Measurements from ENCODE around the gene PTPRN2.

DNA sequence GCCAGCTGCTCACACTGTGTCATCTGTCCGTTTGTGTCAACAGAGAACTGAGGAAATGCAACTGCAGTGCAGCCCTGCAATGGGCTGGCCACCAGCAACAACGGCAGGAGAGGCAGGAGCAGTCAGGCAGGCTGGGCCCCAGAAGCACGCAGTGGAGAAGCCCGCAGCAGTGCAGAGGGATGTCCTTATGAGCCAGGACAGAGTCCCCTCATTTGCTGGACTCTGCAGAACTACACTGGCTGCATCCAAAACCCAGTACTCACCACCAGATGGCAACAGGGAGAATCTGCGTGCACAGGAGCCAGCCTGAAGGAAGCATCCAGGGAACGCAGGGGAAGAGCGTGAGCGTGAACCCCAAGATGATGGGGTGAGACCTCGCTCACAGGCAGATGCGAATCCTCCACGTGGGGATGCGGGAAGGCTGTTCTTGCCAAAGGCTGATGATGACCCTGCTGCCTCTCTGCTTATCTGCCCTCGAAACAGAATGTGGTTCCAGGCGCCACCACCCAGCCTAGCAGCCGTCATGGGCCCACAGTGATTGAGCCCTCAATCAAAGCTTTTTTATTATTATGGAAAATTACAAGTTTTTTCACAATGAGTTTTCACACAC lies 232.1 kb downstream of the PTPRN2 start:
- TF ChIP-seq, protein P1, sequence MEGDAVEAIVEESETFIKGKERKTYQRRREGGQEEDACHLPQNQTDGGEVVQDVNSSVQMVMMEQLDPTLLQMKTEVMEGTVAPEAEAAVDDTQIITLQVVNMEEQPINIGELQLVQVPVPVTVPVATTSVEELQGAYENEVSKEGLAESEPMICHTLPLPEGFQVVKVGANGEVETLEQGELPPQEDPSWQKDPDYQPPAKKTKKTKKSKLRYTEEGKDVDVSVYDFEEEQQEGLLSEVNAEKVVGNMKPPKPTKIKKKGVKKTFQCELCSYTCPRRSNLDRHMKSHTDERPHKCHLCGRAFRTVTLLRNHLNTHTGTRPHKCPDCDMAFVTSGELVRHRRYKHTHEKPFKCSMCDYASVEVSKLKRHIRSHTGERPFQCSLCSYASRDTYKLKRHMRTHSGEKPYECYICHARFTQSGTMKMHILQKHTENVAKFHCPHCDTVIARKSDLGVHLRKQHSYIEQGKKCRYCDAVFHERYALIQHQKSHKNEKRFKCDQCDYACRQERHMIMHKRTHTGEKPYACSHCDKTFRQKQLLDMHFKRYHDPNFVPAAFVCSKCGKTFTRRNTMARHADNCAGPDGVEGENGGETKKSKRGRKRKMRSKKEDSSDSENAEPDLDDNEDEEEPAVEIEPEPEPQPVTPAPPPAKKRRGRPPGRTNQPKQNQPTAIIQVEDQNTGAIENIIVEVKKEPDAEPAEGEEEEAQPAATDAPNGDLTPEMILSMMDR (IDR thresholded peaks at IDR 0.05; ENCODE audit: extremely low read depth in 1 of 2, insufficient read depth in 1 of 2, low read depth in 1 of 2, low read length in 2 of 2): no peak
- no peak for TF ChIP-seq POLR2A (IDR thresholded peaks at IDR 0.05; ENCODE audit: low read depth, low read length)
- no peak for TF ChIP-seq EZH2 (IDR thresholded peaks at IDR 0.05; ENCODE audit: borderline replicate concordance, low read depth, low read length, severe bottlenecking)
- TF ChIP-seq POLR2AphosphoS5 (IDR thresholded peaks at IDR 0.05; ENCODE audit: insufficient read depth, low read depth, low read length): no peak
- TF ChIP-seq, protein P2, sequence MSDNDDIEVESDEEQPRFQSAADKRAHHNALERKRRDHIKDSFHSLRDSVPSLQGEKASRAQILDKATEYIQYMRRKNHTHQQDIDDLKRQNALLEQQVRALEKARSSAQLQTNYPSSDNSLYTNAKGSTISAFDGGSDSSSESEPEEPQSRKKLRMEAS (IDR thresholded peaks at IDR 0.05; ENCODE audit: insufficient read depth, insufficient read length): no peak
- no peak for TF ChIP-seq JUN (IDR thresholded peaks at IDR 0.05; ENCODE audit: borderline replicate concordance, insufficient read depth, insufficient read length, low read depth)
- no peak for TF ChIP-seq MYC (IDR thresholded peaks at IDR 0.05; ENCODE audit: low read depth, low read length)

Data from endothelial cell of umbilical vein (primary cell).